K562 (cell line): ENCODE data around the gene ASB2. TPM values are rescaled to one million over a fixed set of nuclear protein-coding genes. Genes with fewer than 3 reads are reported as not detected.

ENCODE experiments used
- ATAC-seq: fragments of 200-7000 bp; cut with Tn5 transposase; 3 replicates; pipeline ENCODE4 v1.9.1; 2020; ENCODE audit warnings: moderate library complexity
- BruUV-seq: library from RNA; stranded (reverse); fragments of 400-500 nt; replicated peaks from 2 replicates; lab custom pipeline; 2021; lab: Mats Ljungman, UMichigan
- CTCF ChIA-PET: fragments of 300-600 bp; formaldehyde crosslinking; extraction: SDS; loops from one replicate; lab custom pipeline; 2021; ENCODE audit warnings: low intra/inter-chr PET ratio; lab: Yijun Ruan, JAX
- POLR2A ChIA-PET: fragments of 300-600, 350-650 bp; sonication (Branson Sonifier 250); formaldehyde crosslinking; extraction: SDS; loops from one replicate; lab custom pipeline; 2021; ENCODE audit warnings: antibody characterized with exemption, inconsistent platforms; lab: Yijun Ruan, JAX
- DNase-seq, 4 experiments: peaks; one replicate each; pipeline versions ENCODE4 v3.0.0 to v3.0.0-alpha.2; 2011 to 2018; ENCODE audit warnings: low spot score in 3 of 4, mixed read lengths in 3 of 4; ENCODE audit errors: extremely low read depth in 1 of 4
- FAIRE-seq: peaks from 2 replicates; lab custom pipeline; 2011; peaks lifted over from hg19 to GRCh38; lab: Jason Lieb, UNC
- H2AFZ ChIP-seq: 2 replicates; pipeline ENCODE4 v1.6.0; 2011; ENCODE audit warnings: low read depth, low read length, control low read depth, inconsistent platforms
- H3K27ac ChIP-seq: fragments of 200-600 bp; 3 replicates; pipeline ENCODE4 v1.8.0; 2011; ENCODE audit warnings: low read depth, mild to moderate bottlenecking, control low read depth, inconsistent platforms, low read length, moderate library complexity, mixed read lengths; ENCODE audit errors: extremely low read depth
- H3K27me3 ChIP-seq, 2 experiments: fragments of 300-600 bp in 1 of 2; 2 replicates in 1 of 2; 3 replicates in 1 of 2; pipeline versions ENCODE4 v1.6.0 to v1.8.0; 2011; ENCODE audit warnings: inconsistent platforms in 2 of 2, low read length in 2 of 2, mild to moderate bottlenecking in 1 of 2, mixed read lengths in 1 of 2, moderate library complexity in 1 of 2; ENCODE audit not compliant: control insufficient read depth in 2 of 2, insufficient read depth in 2 of 2
- H3K36me3 ChIP-seq: fragments of 300-600 bp; 3 replicates; pipeline ENCODE4 v1.8.0; 2011; ENCODE audit warnings: mild to moderate bottlenecking, low read length, inconsistent platforms; ENCODE audit not compliant: control insufficient read depth, insufficient read depth
- H3K4me1 ChIP-seq, 2 experiments: fragments of 200-600 bp in 1 of 2; replicated peaks in 1 of 2; 2 replicates in 1 of 2; 3 replicates in 1 of 2; pipeline versions ENCODE4 v1.5.1 to v1.8.0; 2011; ENCODE audit warnings: inconsistent platforms in 2 of 2, low read length in 2 of 2, mild to moderate bottlenecking in 1 of 2, mixed read lengths in 1 of 2, moderate library complexity in 1 of 2; ENCODE audit not compliant: control insufficient read depth in 2 of 2, insufficient read depth in 2 of 2
- H3K4me2 ChIP-seq: 2 replicates; pipeline ENCODE4 v1.6.1; 2011; ENCODE audit warnings: low read length, control low read depth, inconsistent platforms, mixed read lengths; ENCODE audit not compliant: insufficient read depth
- H3K4me3 ChIP-seq: fragments of 200-600 bp; sonication (generic), shearing (Covaris generic); 2 replicates; pipeline ENCODE4 v1.5.1; 2016; ENCODE audit warnings: control low read depth, inconsistent platforms
- H3K79me2 ChIP-seq: fragments of 200-600 bp; 3 replicates; pipeline ENCODE4 v1.8.0; 2011; ENCODE audit warnings: low read length, inconsistent platforms; ENCODE audit not compliant: control insufficient read depth, insufficient read depth
- H3K9ac ChIP-seq, 2 experiments: 2 replicates each; pipeline versions ENCODE4 v1.6.0 to v1.6.1; 2011; ENCODE audit warnings: low read depth in 2 of 2, low read length in 2 of 2, control low read depth in 1 of 2, inconsistent platforms in 1 of 2, mild to moderate bottlenecking in 1 of 2, mixed read lengths in 1 of 2; ENCODE audit not compliant: insufficient read depth in 1 of 2
- H3K9me1 ChIP-seq: one replicate; pipeline ENCODE4 v1.6.0; 2011; ENCODE audit warnings: inconsistent platforms, mild to moderate bottlenecking, low read length, moderate library complexity; ENCODE audit not compliant: control insufficient read depth, insufficient read depth
- H3K9me3 ChIP-seq: replicated peaks from 2 replicates; pipeline ENCODE4 v1.5.1; 2011; ENCODE audit warnings: low read depth, low read length, inconsistent platforms; ENCODE audit not compliant: control insufficient read depth, insufficient read depth
- H4K20me1 ChIP-seq: replicated peaks from 2 replicates; pipeline ENCODE4 v1.6.1; 2011; ENCODE audit warnings: low read length, inconsistent platforms, mixed read lengths; ENCODE audit not compliant: control insufficient read depth, insufficient read depth
- ARHGAP35 ChIP-seq: fragments of 450-650 bp; IDR thresholded peaks from 2 replicates; pipeline ENCODE4 v1.6.1; 2018; ENCODE audit not compliant: partially characterized antibody
- ARID1B ChIP-seq: fragments of 450-650 bp; IDR thresholded peaks from 2 replicates; pipeline ENCODE4 v1.6.1; 2016; ENCODE audit warnings: antibody characterized with exemption, mild to moderate bottlenecking, inconsistent platforms
- CBFA2T2 ChIP-seq: fragments of 450-650 bp; conservative IDR thresholded peaks from 2 replicates; pipeline ENCODE4 v1.6.1; 2017; ENCODE audit warnings: mild to moderate bottlenecking
- CBX1 ChIP-seq: sonication (generic); IDR thresholded peaks from 2 replicates; pipeline ENCODE4 v1.6.1; 2016; ENCODE audit warnings: antibody characterized with exemption, low read depth, mild to moderate bottlenecking
- CREB5 ChIP-seq: fragments of 250-450 bp; sonication (Bioruptor Pico); IDR thresholded peaks from 2 replicates; pipeline ENCODE4 v1.5.0; 2020; ENCODE audit warnings: mild to moderate bottlenecking
- CUX1 ChIP-seq: fragments of 200-800 bp; sonication (Bioruptor generic); IDR thresholded peaks from 2 replicates; pipeline ENCODE4 v1.6.1; 2016; ENCODE audit warnings: missing genetic modification characterization, missing compliant biosample characterization
- ELF1 ChIP-seq: fragments of 200-800 bp; sonication (Bioruptor generic); IDR thresholded peaks from 2 replicates; pipeline ENCODE4 v1.6.1; 2016; ENCODE audit warnings: missing genetic modification characterization, missing compliant biosample characterization
- HMG20A ChIP-seq: fragments of 450-650 bp; formaldehyde crosslinking; conservative IDR thresholded peaks from 2 replicates; pipeline ENCODE4 v1.4.0; 2020; ENCODE audit warnings: mild to moderate bottlenecking, mixed read lengths
- PHB2 ChIP-seq: fragments of 450-650 bp; IDR thresholded peaks from 2 replicates; pipeline ENCODE4 v1.6.1; 2017; ENCODE audit warnings: low read depth
- SRSF9 ChIP-seq: fragments of 200-400 bp; formaldehyde crosslinking; IDR thresholded peaks from 2 replicates; pipeline ENCODE4 v1.6.1; 2017; ENCODE audit warnings: low read depth, low read length, borderline replicate concordance
- TCFL5 ChIP-seq: fragments of 250-450 bp; sonication (Bioruptor Pico); conservative IDR thresholded peaks from 2 replicates; pipeline ENCODE4 v1.6.1; 2021; ENCODE audit warnings: mild to moderate bottlenecking, moderate library complexity, matching md5 sums
- THRAP3 ChIP-seq: fragments of 450-650 bp; IDR thresholded peaks from 2 replicates; pipeline ENCODE4 v1.6.1; 2016; ENCODE audit warnings: mild to moderate bottlenecking, inconsistent platforms, borderline replicate concordance
- ZNF280A ChIP-seq: fragments of 450-650 bp; IDR thresholded peaks from 2 replicates; pipeline ENCODE4 v1.6.1; 2018; ENCODE audit warnings: mild to moderate bottlenecking, low read depth; ENCODE audit not compliant: partially characterized antibody
- ZNF347 ChIP-seq: fragments of 450-650 bp; formaldehyde crosslinking; IDR thresholded peaks from 2 replicates; pipeline ENCODE4 v1.4.0; 2020; ENCODE audit warnings: low read depth, mild to moderate bottlenecking, moderate library complexity
- ZNF431 ChIP-seq: sonication (generic); formaldehyde crosslinking; IDR thresholded peaks from 2 replicates; pipeline ENCODE4 v1.8.0; 2022; ENCODE audit warnings: mild to moderate bottlenecking, missing genetic modification reagents
- WGBS: fragments of 100-300 bp; shearing (Covaris generic); methylation state at CpG from one replicate; pipeline ENCODE4 v1.1.6; 2016; ENCODE audit warnings: low coverage, mixed read lengths; ENCODE audit not compliant: insufficient coverage; ENCODE audit errors: missing lambda C conversion rate; 5-methylcytosine and 5-hydroxymethylcytosine counted together
- in situ Hi-C: fragments of 300-500 bp; cut with MboI; formaldehyde crosslinking; loops from 4 replicates; pipeline ENCODE4 v1.15.0; 2018; ENCODE audit warnings: inconsistent platforms, mixed read lengths
- intact Hi-C: fragments of 100-400 bp; cut with micrococcal nuclease; formaldehyde crosslinking; loops from 2 replicates; pipeline ENCODE4 v1.14.2; 2022
- polyA plus RNA-seq, 8 experiments: library from polyadenylated mRNA; depleted of rRNA in 4 of 8; stranded (reverse) in 5 of 8; unstranded in 3 of 8; fragments of >200 nt; fragmentation: Nextera tagmentation in 2 of 8; fragmentation: Illumina TruSeq in 1 of 8; extraction: Ambion mirVana in 2 of 8; extraction: Trizol in 1 of 8; gene quantifications; 2 replicates each; pipeline versions ENCODE4 v1.2.1 to v1.2.3, GENCODE V29; 2011 to 2014; ENCODE audit warnings: inconsistent platforms in 1 of 8, missing spikeins in 1 of 8
- total RNA-seq, 7 experiments: library from RNA; depleted of rRNA in 6 of 7; stranded (reverse); fragments of >200 nt in 6 of 7; fragmentation: Illumina TruSeq in 2 of 7; extraction: Trizol in 2 of 7; gene quantifications; 2 replicates each; pipeline versions ENCODE4 v1.2.1 to v1.2.3, GENCODE V29; 2011 to 2021; ENCODE audit warnings: low replicate concordance in 1 of 7

The ASB2 gene
- total and polyA plus RNA-seq, 9 of the 15 experiments (the other 6 are each of a cell fraction or from before 2014, with no cell fraction given) = not detected

GRCh38 chr14:93936926-93937325 is 39.4 kb downstream of the ASB2 start:
- Histone ChIP-seq H3K9ac (no peak overlapping the region), H2AFZ (no peak overlapping the region), H3K9me3 (no peaks in the 10 kb centered on the region), H4K20me1 (no peaks in the 10 kb centered on the region), H3K4me3 (no peak overlapping the region), H3K4me1 (0 out of 5 replicates have a peak, but pooled peaks cover 0 to 2% of the 10 kb centered on the region in 2 experiments), H3K4me2 (no peak overlapping the region), H3K36me3 (no peaks in the 10 kb centered on the region), H3K9me1 (no peaks in the 10 kb centered on the region), H3K27ac (no peak overlapping the region), H3K79me2 (no peaks in the 10 kb centered on the region), H3K27me3 (peaks cover 0 to 14% of the 10 kb centered on the region in 2 experiments; a peak in 1 of 5 replicates)
- BruUV-seq = no TSS peak
- FAIRE-seq (no peak), DNase-seq (no peak), ATAC-seq (no peak)
- ChIA-PET CTCF (no interaction called here), POLR2A (interaction anchor here (1.0 kb wide), 1 partner anchor 10 kb away, joined by 4 read pairs; the partner anchor contains the start of gene FAM181A)
- in situ Hi-C loops = no loop called here
- 7% methylated on average over 3 of the region's 6 CpGs for WGBS
- intact Hi-C loops = loop anchor here (5.0 kb wide), 1 partner anchor 65 kb away; no protein-coding TSS in a partner anchor
- no peak for TF ChIP-seq SRSF9
- TF ChIP-seq CREB5 (CRISPR knock-in tag) = no peak
- TF ChIP-seq CUX1 = no peak
- TF ChIP-seq THRAP3 = no peak
- TF ChIP-seq PHB2 = no peak
- TF ChIP-seq ARHGAP35 = no peak
- TF ChIP-seq ELF1 (tag) = no peak
- no peak for TF ChIP-seq CBX1
- TF ChIP-seq ZNF280A = no peak
- no peak for TF ChIP-seq ZNF347 (CRISPR knock-in tag)
- no peak for TF ChIP-seq ZNF431
- TF ChIP-seq TCFL5 (CRISPR knock-in tag) = no peak
- no peak for TF ChIP-seq ARID1B
- no peak for TF ChIP-seq CBFA2T2
- TF ChIP-seq HMG20A (CRISPR knock-in tag) = no peak
